ENCODE data around the gene RANBP9.

The RANBP9 gene

GRCh38 chr6:13729891-13730290, 18.3 kb upstream of the RANBP9 start:
- Histone ChIP-seq H3K27me3 (ENCODE audit: insufficient read depth, low read depth, severe bottlenecking) (no peaks in the 10 kb centered on the region), H3K9me3 (ENCODE audit: severe bottlenecking) (no peaks in the 10 kb centered on the region), H3K27ac (no peak overlapping the region), H3K36me3 (no peaks in the 10 kb centered on the region), H3K4me3 (ENCODE audit: low read depth, low read length) (no peak overlapping the region)
- no peak for DNase-seq
- TF ChIP-seq, protein P1, sequence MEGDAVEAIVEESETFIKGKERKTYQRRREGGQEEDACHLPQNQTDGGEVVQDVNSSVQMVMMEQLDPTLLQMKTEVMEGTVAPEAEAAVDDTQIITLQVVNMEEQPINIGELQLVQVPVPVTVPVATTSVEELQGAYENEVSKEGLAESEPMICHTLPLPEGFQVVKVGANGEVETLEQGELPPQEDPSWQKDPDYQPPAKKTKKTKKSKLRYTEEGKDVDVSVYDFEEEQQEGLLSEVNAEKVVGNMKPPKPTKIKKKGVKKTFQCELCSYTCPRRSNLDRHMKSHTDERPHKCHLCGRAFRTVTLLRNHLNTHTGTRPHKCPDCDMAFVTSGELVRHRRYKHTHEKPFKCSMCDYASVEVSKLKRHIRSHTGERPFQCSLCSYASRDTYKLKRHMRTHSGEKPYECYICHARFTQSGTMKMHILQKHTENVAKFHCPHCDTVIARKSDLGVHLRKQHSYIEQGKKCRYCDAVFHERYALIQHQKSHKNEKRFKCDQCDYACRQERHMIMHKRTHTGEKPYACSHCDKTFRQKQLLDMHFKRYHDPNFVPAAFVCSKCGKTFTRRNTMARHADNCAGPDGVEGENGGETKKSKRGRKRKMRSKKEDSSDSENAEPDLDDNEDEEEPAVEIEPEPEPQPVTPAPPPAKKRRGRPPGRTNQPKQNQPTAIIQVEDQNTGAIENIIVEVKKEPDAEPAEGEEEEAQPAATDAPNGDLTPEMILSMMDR (IDR thresholded peaks at IDR 0.05; ENCODE audit: low read depth, low read length) = no peak

DNA sequence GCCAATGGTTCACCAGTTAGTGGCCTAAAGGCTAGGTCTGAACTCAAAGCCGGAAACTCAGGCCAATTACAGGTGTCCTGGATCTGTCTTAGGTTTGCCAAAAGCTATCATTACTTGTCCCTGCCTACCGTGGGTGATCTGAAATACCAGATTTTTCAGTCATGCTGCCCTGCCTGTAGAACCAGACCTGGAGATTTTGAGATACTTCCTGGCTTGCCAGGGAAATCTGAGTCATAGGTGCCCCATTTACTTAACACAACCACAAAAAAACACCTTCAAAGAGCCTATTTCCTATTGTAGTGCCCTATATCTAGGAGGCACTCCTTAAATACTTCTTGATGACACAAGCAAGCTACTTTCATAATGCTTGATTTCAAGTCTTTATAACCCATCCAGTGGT, 13.9 kb upstream of the RANBP9 start:
- no peak overlapping the region for H3K27ac ChIP-seq
- no peak for DNase-seq
- TF ChIP-seq, protein P1 (IDR thresholded peaks at IDR 0.05; ENCODE audit: low read depth, low read length) = no peak
- no peaks in the 10 kb centered on the region for H3K36me3 ChIP-seq
- H3K27me3 ChIP-seq (ENCODE audit: insufficient read depth, low read depth, severe bottlenecking) = no peaks in the 10 kb centered on the region
- no peaks in the 10 kb centered on the region for H3K9me3 ChIP-seq (ENCODE audit: severe bottlenecking)
- H3K4me3 ChIP-seq (ENCODE audit: low read depth, low read length) = no peak overlapping the region

DNA sequence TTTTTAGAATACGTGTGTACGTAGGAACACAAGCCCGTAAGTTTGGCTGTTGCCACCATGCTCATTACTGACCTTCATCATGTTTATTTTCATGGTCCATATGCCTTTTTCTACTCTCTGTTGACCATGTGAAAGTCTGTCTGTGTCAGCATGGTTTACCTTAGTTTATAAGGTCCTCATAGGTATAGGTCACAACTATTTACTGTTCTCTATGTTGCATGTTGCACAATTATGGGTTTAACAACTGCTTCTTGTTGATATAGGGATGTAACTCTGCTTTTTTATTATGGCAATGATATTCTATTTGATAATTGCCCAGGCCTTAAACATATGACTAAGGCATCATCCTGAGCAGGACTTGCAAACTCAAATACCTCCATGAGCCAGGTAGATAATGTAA, 13.4 kb upstream of the RANBP9 start:
- Histone ChIP-seq H3K27me3 (ENCODE audit: insufficient read depth, low read depth, severe bottlenecking) (no peaks in the 10 kb centered on the region), H3K27ac (no peak overlapping the region), H3K36me3 (no peaks in the 10 kb centered on the region), H3K9me3 (ENCODE audit: severe bottlenecking) (no peaks in the 10 kb centered on the region), H3K4me3 (ENCODE audit: low read depth, low read length) (no peak overlapping the region)
- TF ChIP-seq, protein P1 (IDR thresholded peaks at IDR 0.05; ENCODE audit: low read depth, low read length) = no peak
- DNase-seq = no peak

DNA sequence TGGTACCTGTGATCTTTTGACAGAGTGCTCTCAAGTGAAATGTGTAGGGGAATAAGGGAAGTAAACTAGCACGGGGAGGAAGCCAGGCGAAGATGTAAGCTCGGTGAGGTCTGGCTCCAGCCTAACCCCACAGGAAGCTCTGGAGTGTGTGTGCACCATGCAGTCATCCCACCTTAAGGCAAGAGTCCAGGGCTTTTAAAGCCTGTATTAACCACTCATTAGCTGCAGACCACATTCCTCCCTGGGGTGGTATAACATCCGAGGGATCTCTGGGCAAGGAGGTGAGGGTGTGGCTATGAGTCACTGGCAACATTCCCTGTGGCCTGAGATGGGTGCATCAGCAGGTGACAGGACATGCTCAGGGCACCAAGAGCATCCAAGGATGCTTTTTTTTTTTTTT, 12.5 kb upstream of the RANBP9 start:
- TF ChIP-seq, protein P1 (IDR thresholded peaks at IDR 0.05; ENCODE audit: low read depth, low read length) = no peak
- no peak for DNase-seq
- no peak overlapping the region for H3K27ac ChIP-seq
- H3K27me3 ChIP-seq (ENCODE audit: insufficient read depth, low read depth, severe bottlenecking) = no peaks in the 10 kb centered on the region
- H3K4me3 ChIP-seq (ENCODE audit: low read depth, low read length) = no peak overlapping the region
- H3K9me3 ChIP-seq (ENCODE audit: severe bottlenecking) = no peaks in the 10 kb centered on the region
- no peaks in the 10 kb centered on the region for H3K36me3 ChIP-seq

GRCh38 chr6:13722880-13723279, 11.2 kb upstream of the RANBP9 start:
- no peak overlapping the region for H3K4me3 ChIP-seq (ENCODE audit: low read depth, low read length)
- no peaks in the 10 kb centered on the region for H3K36me3 ChIP-seq
- TF ChIP-seq, protein P1 (IDR thresholded peaks at IDR 0.05; ENCODE audit: low read depth, low read length) = no peak
- H3K9me3 ChIP-seq (ENCODE audit: severe bottlenecking) = no peaks in the 10 kb centered on the region
- H3K27me3 ChIP-seq (ENCODE audit: insufficient read depth, low read depth, severe bottlenecking) = no peaks in the 10 kb centered on the region
- no peak overlapping the region for H3K27ac ChIP-seq
- DNase-seq = peak; percentile 32

DNA sequence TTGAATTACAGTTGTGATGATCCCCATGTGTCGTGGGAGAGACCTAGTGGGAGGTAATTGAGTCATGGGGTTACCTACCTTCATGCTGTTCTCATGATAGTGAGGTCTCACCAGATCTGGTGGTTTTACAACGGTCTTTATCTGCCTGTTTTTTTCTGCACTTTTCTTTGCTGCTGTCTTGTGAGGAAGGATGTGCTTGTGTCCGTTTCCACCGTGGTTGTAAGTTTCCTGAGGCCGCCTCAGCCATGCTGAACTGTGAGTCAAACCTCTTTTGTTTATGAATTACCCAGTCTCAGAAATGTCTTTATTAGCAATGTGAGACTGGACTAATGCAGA, 6.5 kb upstream of the RANBP9 start:
- no peak overlapping the region for H3K4me3 ChIP-seq (ENCODE audit: low read depth, low read length)
- no peaks in the 10 kb centered on the region for H3K36me3 ChIP-seq
- no peak for DNase-seq
- H3K27ac ChIP-seq = no peak overlapping the region
- TF ChIP-seq, protein P1 (IDR thresholded peaks at IDR 0.05; ENCODE audit: low read depth, low read length) = no peak
- peaks cover 18% of the 10 kb centered on the region for H3K9me3 ChIP-seq (ENCODE audit: severe bottlenecking)
- no peaks in the 10 kb centered on the region for H3K27me3 ChIP-seq (ENCODE audit: insufficient read depth, low read depth, severe bottlenecking)

All from WERI-Rb-1 (cell line).